OCI-LY7 (cell line): ENCODE results near the gene IKZF3. TPM values are rescaled to one million over a fixed set of nuclear protein-coding genes. Genes with fewer than 3 reads are reported as not detected.
A peak's percentile ranks its signal among the peaks of the same experiment; 100 is the strongest.

Experiments used
- BruUV-seq: library from RNA; stranded (reverse); fragments of 400-500 nt; replicated peaks from 2 replicates; lab custom pipeline; 2021; lab: Mats Ljungman, UMichigan
- CTCF ChIA-PET: fragments of 300-600 bp; sonication (Branson Sonifier 250); formaldehyde crosslinking; loops from one replicate; lab custom pipeline; 2022; ENCODE audit warnings: antibody characterized with exemption; ENCODE audit not compliant: unreplicated experiment; lab: Charles Lee
- POLR2A ChIA-PET: fragments of 300-600 bp; sonication (Branson Sonifier 250); formaldehyde crosslinking; loops from one replicate; lab custom pipeline; 2022; ENCODE audit warnings: antibody characterized with exemption; lab: Charles Lee
- DNase-seq: peaks from one replicate; pipeline ENCODE4 v3.0.0-alpha.2; 2015; ENCODE audit warnings: low spot score
- H2AFZ ChIP-seq: fragments of 200-600 bp; sonication (generic), shearing (Covaris generic); 2 replicates; pipeline ENCODE4 v1.6.1; 2014; ENCODE audit warnings: mild to moderate bottlenecking, antibody characterized with exemption, low read length, moderate library complexity
- H3K27ac ChIP-seq: fragments of 200-600 bp; sonication (generic); 2 replicates; pipeline ENCODE4 v1.5.1; 2014; ENCODE audit warnings: mixed run types, low read depth, mild to moderate bottlenecking, moderate library complexity, low read length, inconsistent platforms; ENCODE audit not compliant: poor library complexity, severe bottlenecking
- H3K36me3 ChIP-seq: fragments of 200-600 bp; sonication (generic); 2 replicates; pipeline ENCODE4 v1.6.1; 2014; ENCODE audit warnings: mild to moderate bottlenecking, antibody characterized with exemption, low read length, moderate library complexity, mixed read lengths; ENCODE audit not compliant: insufficient read depth
- H3K4me1 ChIP-seq: fragments of 200-600 bp; sonication (generic); 2 replicates; pipeline ENCODE4 v1.5.1; 2014; ENCODE audit warnings: mild to moderate bottlenecking, low read length; ENCODE audit not compliant: insufficient read depth, poor library complexity, severe bottlenecking
- H3K4me2 ChIP-seq: fragments of 200-600 bp; sonication (generic); 2 replicates; pipeline ENCODE4 v1.6.1; 2014; ENCODE audit warnings: mild to moderate bottlenecking, low read length
- H3K4me3 ChIP-seq: fragments of 200-600 bp; sonication (generic); 2 replicates; pipeline ENCODE4 v1.5.1; 2014; ENCODE audit warnings: mild to moderate bottlenecking, low read depth, low read length; ENCODE audit not compliant: poor library complexity, severe bottlenecking
- H3K79me2 ChIP-seq: fragments of 200-600 bp; sonication (generic); 2 replicates; pipeline ENCODE4 v1.6.1; 2016; ENCODE audit warnings: low read depth, mild to moderate bottlenecking, low read length, moderate library complexity, mixed read lengths; ENCODE audit not compliant: insufficient read depth
- H3K9me2 ChIP-seq: fragments of 200-600 bp; sonication (generic); 2 replicates; pipeline ENCODE4 v1.6.1; 2016; ENCODE audit warnings: mild to moderate bottlenecking, low read length, mixed read lengths; ENCODE audit not compliant: insufficient read depth
- H3K9me3 ChIP-seq: fragments of 200-600 bp; sonication (generic); 2 replicates; pipeline ENCODE4 v1.6.1; 2014; ENCODE audit warnings: mild to moderate bottlenecking, mixed run types, low read length, mixed read lengths
- H4K20me1 ChIP-seq: fragments of 200-600 bp; sonication (generic); 2 replicates; pipeline ENCODE4 v1.6.1; 2014; ENCODE audit warnings: mild to moderate bottlenecking, antibody characterized with exemption, low read length, moderate library complexity, mixed read lengths; ENCODE audit not compliant: insufficient read depth
- EZH2phosphoT487 ChIP-seq: fragments of 200-600 bp; sonication (generic); IDR thresholded peaks from 2 replicates; pipeline ENCODE4 v1.6.1; 2018; ENCODE audit warnings: low read depth, borderline replicate concordance, mild to moderate bottlenecking, mixed run types, antibody characterized with exemption, low read length, moderate library complexity, mixed read lengths
- intact Hi-C: fragments of 100-400 bp; cut with micrococcal nuclease; formaldehyde crosslinking; loops from one replicate; pipeline ENCODE4 v1.10.0; 2022; ENCODE audit not compliant: unreplicated experiment
- total RNA-seq, 2 experiments: library from RNA; depleted of rRNA in 1 of 2; stranded (reverse); fragments of >200 nt in 1 of 2; shearing (Covaris generic) in 1 of 2; gene quantifications; 2 replicates each; pipeline ENCODE4 v1.2.3, GENCODE V29; 2014 to 2022
- TF ChIP-seq, protein P1 (sequence below): fragments of 200-600 bp; sonication (generic); conservative IDR thresholded peaks from 2 replicates; pipeline ENCODE4 v1.5.1; 2014; ENCODE audit warnings: mild to moderate bottlenecking, antibody characterized with exemption, low read length, moderate library complexity, mixed read lengths

The IKZF3 gene
- total RNA-seq, 2 experiments from 2014 or later, result 54.7 to 134 TPM

DNA sequence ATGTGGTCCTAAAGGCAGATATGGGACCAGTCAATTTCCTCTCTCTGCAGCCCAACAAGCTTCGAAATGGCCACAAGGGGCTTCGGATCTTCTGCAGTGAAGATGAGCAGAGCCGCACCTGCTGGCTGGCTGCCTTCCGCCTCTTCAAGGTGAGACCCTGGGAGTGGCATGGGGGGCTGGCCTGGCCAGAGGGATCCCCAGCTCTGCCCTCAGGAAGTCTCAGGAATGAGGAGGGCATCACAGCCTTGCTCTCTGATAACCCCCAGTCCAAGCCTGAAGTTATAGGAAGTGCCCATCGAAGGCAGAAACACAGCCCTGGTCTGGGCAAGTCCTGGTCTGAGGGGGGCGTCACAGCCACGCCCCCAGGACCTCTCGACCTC, 119.3 kb downstream of the IKZF3 start:
- no peaks in the 10 kb centered on the region for H3K9me3 ChIP-seq
- no peak overlapping the region for H3K4me3 ChIP-seq
- no peak overlapping the region for H3K4me2 ChIP-seq
- no peaks in the 10 kb centered on the region for H3K36me3 ChIP-seq
- CTCF ChIA-PET, result interaction anchor here (0.6 kb wide), 1 partner anchor 33 kb away, joined by 3 read pairs; no protein-coding TSS in a partner anchor
- H3K4me1 ChIP-seq, result peaks cover 10% of the 10 kb centered on the region
- no peaks in the 10 kb centered on the region for H3K79me2 ChIP-seq
- TF ChIP-seq, protein P1, sequence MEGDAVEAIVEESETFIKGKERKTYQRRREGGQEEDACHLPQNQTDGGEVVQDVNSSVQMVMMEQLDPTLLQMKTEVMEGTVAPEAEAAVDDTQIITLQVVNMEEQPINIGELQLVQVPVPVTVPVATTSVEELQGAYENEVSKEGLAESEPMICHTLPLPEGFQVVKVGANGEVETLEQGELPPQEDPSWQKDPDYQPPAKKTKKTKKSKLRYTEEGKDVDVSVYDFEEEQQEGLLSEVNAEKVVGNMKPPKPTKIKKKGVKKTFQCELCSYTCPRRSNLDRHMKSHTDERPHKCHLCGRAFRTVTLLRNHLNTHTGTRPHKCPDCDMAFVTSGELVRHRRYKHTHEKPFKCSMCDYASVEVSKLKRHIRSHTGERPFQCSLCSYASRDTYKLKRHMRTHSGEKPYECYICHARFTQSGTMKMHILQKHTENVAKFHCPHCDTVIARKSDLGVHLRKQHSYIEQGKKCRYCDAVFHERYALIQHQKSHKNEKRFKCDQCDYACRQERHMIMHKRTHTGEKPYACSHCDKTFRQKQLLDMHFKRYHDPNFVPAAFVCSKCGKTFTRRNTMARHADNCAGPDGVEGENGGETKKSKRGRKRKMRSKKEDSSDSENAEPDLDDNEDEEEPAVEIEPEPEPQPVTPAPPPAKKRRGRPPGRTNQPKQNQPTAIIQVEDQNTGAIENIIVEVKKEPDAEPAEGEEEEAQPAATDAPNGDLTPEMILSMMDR, result 0 out of 2 replicates have a peak, but pooled peaks have one; percentile 18
- no peak for TF ChIP-seq EZH2phosphoT487
- H4K20me1 ChIP-seq, result no peaks in the 10 kb centered on the region
- intact Hi-C loops, result no loop called here
- no peaks in the 10 kb centered on the region for H3K9me2 ChIP-seq
- no peak overlapping the region for H2AFZ ChIP-seq
- H3K27ac ChIP-seq, result no peak overlapping the region
- BruUV-seq, result no TSS peak
- no peak for DNase-seq
- POLR2A ChIA-PET, result no interaction called here

DNA sequence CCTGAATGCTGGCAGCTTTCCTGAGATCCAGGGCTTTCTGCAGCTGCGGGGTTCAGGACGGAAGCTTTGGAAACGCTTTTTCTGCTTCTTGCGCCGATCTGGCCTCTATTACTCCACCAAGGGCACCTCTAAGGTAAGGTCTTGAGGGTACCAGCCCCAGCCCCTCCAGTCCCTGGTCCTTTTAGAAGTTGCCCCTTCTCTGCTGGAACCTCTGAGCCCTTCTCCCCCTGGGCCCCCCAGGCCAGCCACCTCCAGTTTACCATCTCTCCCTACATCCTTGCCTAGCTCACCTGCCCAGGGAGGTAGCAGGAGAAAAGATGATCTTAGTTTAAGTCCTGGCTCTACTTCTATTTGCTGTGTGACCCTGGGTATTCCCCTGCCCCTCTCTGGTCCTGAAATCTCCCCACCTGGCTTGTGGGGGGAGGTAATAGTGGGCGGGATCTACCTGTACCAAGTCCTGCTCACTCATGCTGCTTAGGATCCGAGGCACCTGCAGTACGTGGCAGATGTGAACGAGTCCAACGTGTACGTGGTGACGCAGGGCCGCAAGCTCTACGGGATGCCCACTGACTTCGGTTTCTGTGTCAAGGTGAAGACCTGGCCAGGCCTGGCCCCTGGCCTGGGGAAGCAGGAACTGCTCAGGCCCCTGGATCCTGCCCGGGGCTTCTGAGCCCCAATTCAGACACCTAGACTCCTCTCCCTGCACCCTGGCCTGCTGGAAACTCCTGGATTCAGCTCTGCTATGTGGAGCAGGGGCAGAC, 119.9 kb downstream of the IKZF3 start:
- Histone ChIP-seq H3K27ac (no peak overlapping the region), H3K79me2 (no peaks in the 10 kb centered on the region), H3K9me3 (no peaks in the 10 kb centered on the region), H2AFZ (no peak overlapping the region), H4K20me1 (no peaks in the 10 kb centered on the region), H3K4me3 (no peak overlapping the region), H3K36me3 (no peaks in the 10 kb centered on the region), H3K9me2 (no peaks in the 10 kb centered on the region), H3K4me1 (peaks cover 16% of the 10 kb centered on the region), H3K4me2 (no peak overlapping the region)
- intact Hi-C loops, result no loop called here
- ChIA-PET POLR2A (interaction anchor here (0.7 kb wide), 1 partner anchor 498 kb away, joined by 5 read pairs; no protein-coding TSS in a partner anchor), CTCF (no interaction called here)
- no peak for DNase-seq
- BruUV-seq, result no TSS peak
- TF ChIP-seq EZH2phosphoT487, result no peak
- TF ChIP-seq, protein P1, result no peak

DNA sequence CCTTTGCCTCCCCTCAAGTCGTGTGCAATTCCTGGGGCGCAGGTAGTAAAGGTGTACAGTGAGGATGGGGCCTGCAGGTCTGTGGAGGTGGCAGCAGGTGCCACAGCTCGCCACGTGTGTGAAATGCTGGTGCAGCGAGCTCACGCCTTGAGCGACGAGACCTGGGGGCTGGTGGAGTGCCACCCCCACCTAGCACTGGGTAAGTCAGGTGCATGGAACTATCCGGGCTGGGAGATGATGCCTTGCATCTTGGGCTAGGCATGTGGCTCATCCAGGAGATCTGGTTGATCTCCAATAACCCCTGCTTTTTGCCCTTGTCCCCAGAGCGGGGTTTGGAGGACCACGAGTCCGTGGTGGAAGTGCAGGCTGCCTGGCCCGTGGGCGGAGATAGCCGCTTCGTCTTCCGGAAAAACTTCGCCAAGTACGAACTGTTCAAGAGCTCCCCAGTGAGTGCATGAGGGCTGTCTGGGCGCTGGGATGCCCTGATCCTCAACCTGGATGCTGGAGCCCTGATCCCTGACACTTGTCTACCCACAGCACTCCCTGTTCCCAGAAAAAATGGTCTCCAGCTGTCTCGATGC, 121.2 kb downstream of the IKZF3 start:
- intact Hi-C loops, result no loop called here
- H3K4me1 ChIP-seq, result peaks cover 29% of the 10 kb centered on the region
- TF ChIP-seq, protein P1, result no peak
- TF ChIP-seq EZH2phosphoT487, result no peak
- ChIA-PET CTCF (no interaction called here), POLR2A (no interaction called here)
- no peak overlapping the region for H3K4me2 ChIP-seq
- H3K9me2 ChIP-seq, result no peaks in the 10 kb centered on the region
- BruUV-seq, result no TSS peak
- no peak overlapping the region for H3K27ac ChIP-seq
- no peak overlapping the region for H3K4me3 ChIP-seq
- no peaks in the 10 kb centered on the region for H3K36me3 ChIP-seq
- H3K9me3 ChIP-seq, result no peaks in the 10 kb centered on the region
- no peak for DNase-seq
- H4K20me1 ChIP-seq, result no peaks in the 10 kb centered on the region
- H2AFZ ChIP-seq, result no peak overlapping the region
- H3K79me2 ChIP-seq, result no peaks in the 10 kb centered on the region
